ENCODE results near the gene SP3.

Gene SP3

GRCh38 chr2:173965372-173966025 lies at the start of gene SP3:
TSS of gene SP3 (minus strand) at chr2:173965373. CDS start at chr2:173965171, 202 bp downstream.
- DNase-seq, result peak; percentile 98

GRCh38 chr2:174014699-174015070 lies 49.5 kb upstream of the SP3 start:
- DNase-seq, result peak; percentile 69

- DNase-seq, result no peak
Observed at GRCh38 chr2:174014011-174014698, 49.0 kb upstream of the SP3 start.

- DNase-seq, result no peak
Observed at GRCh38 chr2:174013315-174013751, 48.2 kb upstream of the SP3 start.

GRCh38 chr2:174012347-174013314 lies 47.5 kb upstream of the SP3 start:
- no peak for DNase-seq

- no peak for DNase-seq
Observed at GRCh38 chr2:174011796-174012195, 46.6 kb upstream of the SP3 start.

GRCh38 chr2:174011173-174011572 lies 46.0 kb upstream of the SP3 start:
- no peak for DNase-seq

GRCh38 chr2:174009488-174010223 lies 44.5 kb upstream of the SP3 start:
- no peak for DNase-seq

GRCh38 chr2:174008720-174009119 lies 43.5 kb upstream of the SP3 start:
- DNase-seq, result no peak

GRCh38 chr2:174007010-174007409 lies 41.8 kb upstream of the SP3 start:
- DNase-seq, result no peak

- no peak for DNase-seq
Observed at GRCh38 chr2:174005801-174006419, 40.7 kb upstream of the SP3 start.

- DNase-seq, result no peak
Observed at GRCh38 chr2:174004905-174005605, 39.9 kb upstream of the SP3 start.

- no peak for DNase-seq
Observed at GRCh38 chr2:174003720-174004695, 38.8 kb upstream of the SP3 start.

GRCh38 chr2:174002679-174003078 lies 37.5 kb upstream of the SP3 start:
- no peak for DNase-seq

GRCh38 chr2:174001107-174001506 lies 35.9 kb upstream of the SP3 start:
- DNase-seq, result no peak

- DNase-seq, result no peak
Observed at GRCh38 chr2:173999724-174000123, 34.6 kb upstream of the SP3 start.

GRCh38 chr2:173999272-173999671 lies 34.1 kb upstream of the SP3 start:
- no peak for DNase-seq

GRCh38 chr2:173998386-173998785 lies 33.2 kb upstream of the SP3 start:
- DNase-seq, result no peak

- peak; percentile 56 for DNase-seq
Observed at GRCh38 chr2:173997753-173998152, 32.6 kb upstream of the SP3 start.

- no peak for DNase-seq
Observed at GRCh38 chr2:173997269-173997668, 32.1 kb upstream of the SP3 start.

Data from COR-L47 (cell line).